GM23338 (cell line): ENCODE measurements around the gene CHST11. TPM values are rescaled to one million over a fixed set of nuclear protein-coding genes. Genes with fewer than 3 reads are reported as not detected.

Source experiments
- ATAC-seq: fragments of 200-7000 bp; cut with Tn5 transposase; 3 replicates; pipeline ENCODE4 v1.9.1; 2020
- DNase-seq: peaks from one replicate; pipeline ENCODE4 v3.0.0-alpha.2; 2015; ENCODE audit warnings: low spot score
- H2AFZ ChIP-seq: fragments of 200-600 bp; sonication (generic); 2 replicates; pipeline ENCODE4 v1.8.0; 2016; ENCODE audit warnings: antibody characterized with exemption, mild to moderate bottlenecking, moderate library complexity
- H3F3A ChIP-seq: fragments of 200-600 bp; sonication (generic); replicated peaks from 2 replicates; pipeline ENCODE4 v1.8.0; 2017; ENCODE audit warnings: antibody characterized with exemption, mixed run types, low read depth
- H3K27ac ChIP-seq: fragments of 200-600 bp; sonication (generic); 2 replicates; pipeline ENCODE4 v1.6.1; 2016; ENCODE audit warnings: low read depth
- H3K27me3 ChIP-seq: fragments of 200-600 bp; sonication (generic); 2 replicates; pipeline ENCODE4 v1.8.0; 2016; ENCODE audit warnings: mild to moderate bottlenecking, mixed run types, moderate library complexity; ENCODE audit not compliant: insufficient read depth
- H3K36me3 ChIP-seq: fragments of 200-600 bp; sonication (generic); 2 replicates; pipeline ENCODE4 v1.8.0; 2016; ENCODE audit warnings: mild to moderate bottlenecking; ENCODE audit not compliant: insufficient read depth
- H3K4me1 ChIP-seq: fragments of 200-600 bp; sonication (generic); 2 replicates; pipeline ENCODE4 v1.8.0; 2016; ENCODE audit warnings: mild to moderate bottlenecking, moderate library complexity; ENCODE audit not compliant: insufficient read depth
- H3K4me2 ChIP-seq: fragments of 200-600 bp; sonication (generic); 2 replicates; pipeline ENCODE4 v1.7.1; 2017; ENCODE audit warnings: mixed run types
- H3K4me3 ChIP-seq: fragments of 200-600 bp; sonication (generic); 2 replicates; pipeline ENCODE4 v1.6.1; 2016; ENCODE audit warnings: mixed run types
- H3K79me2 ChIP-seq: fragments of 200-600 bp; sonication (generic); replicated peaks from 2 replicates; pipeline ENCODE4 v1.8.0; 2017; ENCODE audit warnings: mild to moderate bottlenecking; ENCODE audit not compliant: insufficient read depth
- H3K9me2 ChIP-seq: fragments of 200-600 bp; sonication (generic); 2 replicates; pipeline ENCODE4 v1.8.0; 2017; ENCODE audit not compliant: insufficient read depth
- H4K20me1 ChIP-seq: fragments of 200-600 bp; sonication (generic); replicated peaks from 2 replicates; pipeline ENCODE4 v1.8.0; 2017; ENCODE audit warnings: mild to moderate bottlenecking; ENCODE audit not compliant: insufficient read depth
- H3K27ac Mint-ChIP-seq: 2 replicates; pipeline ENCODE4 v1.8.0; 2020; ENCODE audit warnings: inconsistent platforms, mild to moderate bottlenecking, moderate library complexity, mixed read lengths
- H3K27me3 Mint-ChIP-seq: 3 replicates; pipeline ENCODE4 v1.8.0; 2022; ENCODE audit warnings: low read depth, mild to moderate bottlenecking, moderate library complexity, mixed read lengths, inconsistent platforms; ENCODE audit not compliant: insufficient read depth, poor library complexity
- H3K36me3 Mint-ChIP-seq: 3 replicates; pipeline ENCODE4 v1.8.0; 2021; ENCODE audit warnings: low read depth, mild to moderate bottlenecking, inconsistent platforms, moderate library complexity, mixed read lengths
- H3K4me1 Mint-ChIP-seq: 3 replicates; pipeline ENCODE4 v1.8.0; 2020; ENCODE audit warnings: mild to moderate bottlenecking, inconsistent platforms, mixed read lengths
- H3K4me3 Mint-ChIP-seq: 3 replicates; pipeline ENCODE4 v1.8.0; 2021; ENCODE audit warnings: moderate library complexity, mild to moderate bottlenecking, inconsistent platforms, mixed read lengths
- H3K9me3 Mint-ChIP-seq: 3 replicates; pipeline ENCODE4 v1.8.0; 2020; ENCODE audit warnings: moderate library complexity, mild to moderate bottlenecking, inconsistent platforms, mixed read lengths
- CREB1 ChIP-seq: fragments of 250-450 bp; sonication (Bioruptor Pico); IDR thresholded peaks from 2 replicates; pipeline ENCODE4 v1.5.0; 2020; ENCODE audit warnings: low read depth, mild to moderate bottlenecking, moderate library complexity
- CTCF ChIP-seq, 2 experiments: fragments of 200-600 bp in 1 of 2; sonication (generic) in 1 of 2; conservative IDR thresholded peaks; 2 replicates each; pipeline versions ENCODE4 v1.5.1 to v1.6.1; 2016 to 2017; ENCODE audit warnings: antibody characterized with exemption in 2 of 2, low read depth in 2 of 2, mild to moderate bottlenecking in 2 of 2, moderate library complexity in 1 of 2
- ETS1 ChIP-seq: IDR thresholded peaks from 2 replicates; pipeline ENCODE4 v1.6.1; 2016; ENCODE audit warnings: antibody characterized with exemption
- EZH2 ChIP-seq: fragments of 200-600 bp; sonication (generic); IDR thresholded peaks from one replicate; pipeline ENCODE4 v1.8.0; 2017; ENCODE audit warnings: antibody characterized with exemption, mild to moderate bottlenecking, low read depth; ENCODE audit not compliant: unreplicated experiment
- EZH2phosphoT487 ChIP-seq: fragments of 200-600 bp; sonication (generic); IDR thresholded peaks from one replicate; pipeline ENCODE4 v1.8.1; 2018; ENCODE audit warnings: antibody characterized with exemption; ENCODE audit not compliant: unreplicated experiment
- JUNB ChIP-seq: IDR thresholded peaks from one replicate; pipeline ENCODE4 v1.6.1; 2016; ENCODE audit warnings: antibody characterized with exemption; ENCODE audit not compliant: unreplicated experiment
- NANOG ChIP-seq: IDR thresholded peaks from 2 replicates; pipeline ENCODE4 v1.6.1; 2016; ENCODE audit warnings: antibody characterized with exemption, borderline replicate concordance
- POLR2AphosphoS5 ChIP-seq: IDR thresholded peaks from 2 replicates; pipeline ENCODE4 v1.6.1; 2016; ENCODE audit warnings: antibody characterized with exemption, low read depth
- STAT1 ChIP-seq: IDR thresholded peaks from one replicate; pipeline ENCODE4 v1.6.1; 2016; ENCODE audit warnings: antibody characterized with exemption; ENCODE audit not compliant: unreplicated experiment
- ZNF114 ChIP-seq: fragments of 250-450 bp; sonication (Bioruptor Pico); IDR thresholded peaks from 2 replicates; pipeline ENCODE4 v1.5.0; 2020; ENCODE audit warnings: mild to moderate bottlenecking, moderate library complexity
- ZNF331 ChIP-seq: fragments of 250-450 bp; sonication (Bioruptor Pico); IDR thresholded peaks from 2 replicates; pipeline ENCODE4 v1.5.0; 2020; ENCODE audit warnings: low read depth, mild to moderate bottlenecking, moderate library complexity
- polyA plus RNA-seq: library from polyadenylated mRNA; unstranded; fragments of >200 nt; fragmentation: Nextera tagmentation; extraction: Ambion mirVana; gene quantifications from 2 replicates; pipeline ENCODE4 v1.2.1, GENCODE V29; 2016
- total RNA-seq: library from RNA; depleted of rRNA; stranded (reverse); fragments of >200 nt; shearing (Covaris generic); gene quantifications from 2 replicates; pipeline ENCODE4 v1.2.3, GENCODE V29; 2014

CHST11 gene
- total and polyA plus RNA-seq, 2 experiments from 2014 or later, result 7.7 to 25.7 TPM

- no peak for DNase-seq
- Histone ChIP-seq H3F3A (no peaks in the 10 kb centered on the region), H3K79me2 (no peaks in the 10 kb centered on the region), H3K4me2 (no peak overlapping the region), H3K27me3 (no peaks in the 10 kb centered on the region), H3K4me1 (no peaks in the 10 kb centered on the region), H3K4me3 (no peak overlapping the region), H3K36me3 (no peaks in the 10 kb centered on the region), H3K27ac (no peak overlapping the region), H3K9me2 (no peaks in the 10 kb centered on the region), H2AFZ (no peak overlapping the region), H4K20me1 (no peaks in the 10 kb centered on the region)
- H3K27ac Mint-ChIP-seq, result no peak overlapping the region
- ATAC-seq, result no peak
- H3K36me3 Mint-ChIP-seq, result no peaks in the 10 kb centered on the region
- no peak overlapping the region for H3K4me3 Mint-ChIP-seq
- no peak for TF ChIP-seq ZNF331 (CRISPR knock-in tag)
- TF ChIP-seq ETS1, result no peak
- no peak for TF ChIP-seq CREB1
- no peak for TF ChIP-seq POLR2AphosphoS5
- no peak for TF ChIP-seq EZH2
- TF ChIP-seq EZH2phosphoT487, result no peak
- no peak for TF ChIP-seq STAT1
- TF ChIP-seq JUNB, result no peak
- no peak for TF ChIP-seq ZNF114
- H3K4me1 Mint-ChIP-seq, result no peaks in the 10 kb centered on the region
- H3K27me3 Mint-ChIP-seq, result no peaks in the 10 kb centered on the region
- no peaks in the 10 kb centered on the region for H3K9me3 Mint-ChIP-seq
Observed at GRCh38 chr12:104809251-104809650, 352.5 kb downstream of the CHST11 start.

GRCh38 chr12:104809706-104810385 is 353.1 kb downstream of the CHST11 start:
- Histone ChIP-seq H3K27me3 (no peaks in the 10 kb centered on the region), H3K36me3 (no peaks in the 10 kb centered on the region), H3K79me2 (no peaks in the 10 kb centered on the region), H3F3A (no peaks in the 10 kb centered on the region), H2AFZ (no peak overlapping the region), H3K4me2 (no peak overlapping the region), H4K20me1 (no peaks in the 10 kb centered on the region), H3K9me2 (no peaks in the 10 kb centered on the region), H3K4me3 (no peak overlapping the region), H3K27ac (no peak overlapping the region), H3K4me1 (no peaks in the 10 kb centered on the region)
- H3K27ac Mint-ChIP-seq, result no peak overlapping the region
- H3K4me1 Mint-ChIP-seq, result no peaks in the 10 kb centered on the region
- no peaks in the 10 kb centered on the region for H3K9me3 Mint-ChIP-seq
- ATAC-seq, result no peak
- H3K36me3 Mint-ChIP-seq, result no peaks in the 10 kb centered on the region
- no peak overlapping the region for H3K4me3 Mint-ChIP-seq
- no peak for DNase-seq
- H3K27me3 Mint-ChIP-seq, result no peaks in the 10 kb centered on the region
- TF ChIP-seq CTCF (conservative IDR thresholded peaks at IDR 0.05; ENCODE audit: low read depth in 2 of 2), result no peak
- TF ChIP-seq EZH2phosphoT487, result no peak
- TF ChIP-seq ETS1, result no peak
- TF ChIP-seq ZNF114, result no peak
- TF ChIP-seq JUNB, result no peak
- no peak for TF ChIP-seq POLR2AphosphoS5
- TF ChIP-seq CREB1, result no peak
- TF ChIP-seq EZH2, result no peak
- no peak for TF ChIP-seq NANOG
